ENCODE measurements around the gene C9orf72.

- TF ChIP-seq CTCF (IDR thresholded peaks at IDR 0.05) (no peak), POLR2A (IDR thresholded peaks at IDR 0.05) (no peak), EP300 (IDR thresholded peaks at IDR 0.05) (no peak)
Measured at GRCh38 chr9:27572566-27572917, 739 bp downstream of the C9orf72 start.
